GM21367 (cell line): ENCODE data around the gene OTX2.

Source experiments
- ATAC-seq: cut with Tn5 transposase; IDR thresholded peaks from one replicate; pipeline ENCODE4 v1.9.1; 2021; ENCODE audit not compliant: unreplicated experiment

Gene OTX2

DNA sequence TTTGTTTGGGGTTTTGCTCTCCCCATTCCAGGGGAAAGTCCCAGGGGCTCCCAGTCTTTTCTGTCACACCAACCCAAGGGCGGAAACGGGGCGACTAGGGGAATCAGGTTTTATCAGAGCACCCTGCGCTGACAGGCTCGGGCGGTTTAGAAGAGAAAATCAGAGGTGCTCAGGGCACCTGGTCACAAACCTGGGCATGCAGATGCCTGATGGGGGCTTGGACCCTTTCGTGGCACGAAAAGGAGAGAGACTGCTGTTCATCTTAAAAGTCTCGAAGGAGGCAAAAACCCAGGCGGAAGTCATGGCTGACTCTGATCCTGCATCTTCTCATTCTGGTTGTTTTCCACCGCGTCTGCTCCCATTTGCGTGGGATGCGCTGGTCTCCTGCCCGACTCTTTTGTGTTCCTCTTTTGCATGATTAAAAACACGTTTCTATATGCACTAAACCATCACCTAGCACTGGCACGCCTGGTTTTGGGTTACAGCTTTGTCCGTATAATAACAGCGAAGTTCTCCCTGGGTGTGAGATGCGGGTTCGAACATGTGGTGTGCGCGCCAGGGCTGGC, 13.2 kb downstream of the OTX2 start:
- ATAC-seq, result no peak

DNA sequence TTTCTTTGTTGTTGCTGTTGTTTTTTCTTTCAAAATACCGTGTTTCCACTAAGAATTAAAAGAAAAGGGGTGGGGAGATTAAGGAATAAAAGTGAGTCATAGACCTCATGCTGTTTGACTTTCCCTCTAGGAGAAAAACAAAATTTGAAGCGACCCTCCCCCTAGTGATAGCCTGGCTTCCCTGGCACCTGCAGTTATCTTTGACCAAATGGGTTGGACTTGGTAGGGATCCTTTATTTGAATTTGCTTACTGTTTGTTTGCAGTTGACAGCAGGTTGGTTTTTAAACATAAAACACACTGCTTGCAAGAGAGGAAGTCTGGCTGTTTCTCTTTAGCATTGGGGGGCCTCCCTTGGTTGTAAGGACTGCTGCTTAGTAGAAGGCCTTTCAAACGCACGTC, 14.0 kb downstream of the OTX2 start:
- no peak for ATAC-seq

DNA sequence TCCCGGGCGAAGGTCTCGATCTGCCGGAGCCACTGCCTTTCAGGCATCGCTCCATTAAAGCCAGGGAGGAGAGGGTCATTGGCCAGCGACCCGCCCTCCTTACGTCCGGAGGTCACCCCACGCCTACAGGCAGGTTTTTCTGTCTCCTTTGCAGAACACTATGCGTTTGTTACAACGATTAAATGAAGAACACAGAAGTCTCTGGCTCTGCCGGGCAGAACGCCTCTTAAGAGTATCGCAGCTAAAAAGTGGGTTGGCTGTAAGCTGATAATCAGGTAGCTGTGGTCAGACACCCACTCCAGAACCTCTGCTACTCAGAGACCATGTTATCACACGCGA, 15.0 kb downstream of the OTX2 start:
- no peak for ATAC-seq

DNA sequence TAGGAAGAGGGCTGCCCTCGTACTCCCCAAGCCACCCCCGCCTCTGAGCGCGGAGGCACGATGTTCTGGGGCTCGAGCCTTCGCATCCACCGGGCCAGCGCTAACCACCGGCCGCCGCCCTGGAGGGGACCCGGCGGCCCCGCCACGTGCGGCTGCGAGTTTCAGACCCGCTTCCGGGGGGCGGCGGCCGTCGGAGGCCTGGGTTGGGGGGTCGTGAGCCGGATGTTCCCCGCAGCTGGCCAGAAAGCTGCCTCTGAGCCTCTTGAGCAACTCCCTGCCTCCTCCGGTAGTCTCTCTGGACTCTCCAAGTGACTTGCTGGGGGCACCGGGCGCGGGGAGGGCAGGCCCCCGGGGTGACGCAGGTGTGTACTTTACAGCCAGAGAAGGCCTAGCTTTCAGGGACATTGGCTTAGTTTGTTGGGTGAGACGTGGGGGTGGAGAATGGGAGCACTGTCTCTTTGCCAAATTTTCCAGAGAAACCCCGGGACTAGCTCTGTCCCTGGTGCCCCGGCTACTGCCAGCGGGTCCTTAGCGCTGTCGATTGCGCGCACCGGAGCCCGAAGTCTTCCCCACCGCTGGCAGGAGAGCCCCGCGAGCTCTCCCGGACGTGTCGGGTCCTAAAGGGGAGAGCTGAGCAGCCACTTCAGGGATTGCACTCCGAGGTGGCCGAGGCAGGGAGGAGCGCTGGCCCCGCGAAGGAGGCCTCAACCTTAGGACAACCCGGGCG, 15.6 kb downstream of the OTX2 start:
- no peak for ATAC-seq

DNA sequence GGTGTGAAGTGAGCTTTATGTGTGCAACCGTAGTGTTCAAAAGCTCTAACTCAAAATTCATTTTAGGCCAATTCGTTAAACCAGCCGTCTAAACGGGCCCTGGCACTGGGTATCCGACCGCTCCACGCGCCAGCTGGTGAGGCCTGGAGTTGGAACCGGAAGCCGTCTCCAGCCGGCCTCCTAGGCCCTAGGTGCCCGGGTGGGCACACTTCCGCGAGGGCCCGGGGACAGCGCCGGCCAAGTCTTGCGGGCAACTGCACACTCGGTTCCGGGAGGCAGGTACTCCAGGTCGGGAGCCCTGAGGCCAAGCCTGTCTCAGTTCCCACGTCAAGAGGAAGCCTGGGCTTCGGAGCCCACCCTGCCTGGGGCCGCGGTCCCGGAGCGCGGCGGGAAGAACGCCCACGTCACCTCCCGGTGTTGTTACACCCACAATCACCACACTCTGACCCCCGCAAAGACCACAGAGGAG, 16.2 kb downstream of the OTX2 start:
- no peak for ATAC-seq

DNA sequence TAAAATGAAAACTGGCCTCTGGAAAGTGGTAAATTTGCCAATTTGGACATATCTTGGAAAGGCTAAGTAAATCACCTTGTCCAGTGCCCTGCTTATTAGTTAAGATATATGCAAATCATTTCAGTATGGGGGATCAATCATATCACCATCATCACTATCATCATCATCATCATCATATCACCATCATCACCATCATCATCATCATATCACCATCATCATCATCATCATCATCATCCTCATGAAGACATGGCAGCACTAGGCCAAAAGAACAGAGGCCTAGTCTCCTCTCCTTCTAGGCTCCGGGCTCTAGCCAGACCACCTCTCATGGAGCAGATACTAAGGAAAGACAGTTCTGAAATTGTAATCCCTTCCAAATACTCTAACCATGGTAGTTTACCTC, 20.3 kb downstream of the OTX2 start:
- no peak for ATAC-seq

DNA sequence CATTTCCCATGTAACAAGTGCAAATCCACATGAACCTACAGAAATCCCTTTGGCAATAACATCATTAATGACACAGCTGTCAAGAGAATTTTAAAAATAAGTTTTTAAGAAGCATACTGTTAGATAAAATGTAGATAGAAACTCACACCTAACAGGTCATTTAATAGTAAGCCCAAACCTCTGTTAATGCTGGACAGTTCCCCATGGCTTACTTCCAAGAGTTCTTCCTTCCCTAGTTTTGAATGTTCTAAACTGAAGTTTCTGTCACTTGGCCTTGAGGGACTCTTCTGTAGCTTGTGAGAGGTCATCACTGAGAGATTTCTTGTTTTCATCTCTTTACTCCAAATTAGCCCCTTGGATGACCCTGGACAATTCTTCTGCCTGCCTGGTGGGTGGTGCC, 22.7 kb downstream of the OTX2 start:
- no peak for ATAC-seq

DNA sequence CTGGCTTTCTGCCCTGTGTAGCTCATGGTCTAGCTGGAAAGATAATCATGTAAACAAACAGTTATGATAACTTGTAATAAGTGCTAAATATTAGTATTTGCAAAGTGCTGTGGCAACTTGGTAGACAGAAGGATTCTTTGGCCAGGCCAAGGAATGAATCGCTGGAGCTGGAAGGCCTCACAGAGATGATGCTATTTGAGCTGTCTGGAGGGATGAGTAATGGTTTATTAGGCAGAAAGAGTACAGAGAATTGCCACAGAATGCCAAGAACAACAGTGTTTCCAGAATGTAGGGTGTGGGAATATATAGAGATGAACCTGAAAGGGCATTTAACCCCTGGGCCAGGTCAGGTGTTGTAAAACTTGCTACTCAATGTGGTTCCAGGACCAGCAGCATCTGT, 27.6 kb downstream of the OTX2 start:
- ATAC-seq, result no peak

DNA sequence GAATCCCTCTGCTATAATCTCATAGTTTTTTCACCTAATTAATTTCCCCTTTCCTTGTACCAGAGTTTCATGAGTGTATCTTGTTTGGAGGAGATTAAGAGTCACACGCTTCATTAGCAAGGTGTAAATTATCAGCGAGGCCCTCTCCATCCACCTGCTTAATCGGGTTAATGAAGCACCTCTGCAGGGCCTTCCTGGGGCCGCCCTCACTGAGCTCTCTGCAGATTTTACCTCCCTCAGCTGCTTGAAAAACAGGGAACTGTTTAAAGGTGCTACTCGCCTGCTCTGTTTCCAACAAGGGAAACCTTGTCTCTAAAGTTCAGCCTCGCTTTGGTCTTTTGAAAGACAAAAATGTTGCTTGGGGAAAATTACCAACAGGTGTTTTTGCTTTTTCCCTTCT, 35.8 kb downstream of the OTX2 start:
- no peak for ATAC-seq

DNA sequence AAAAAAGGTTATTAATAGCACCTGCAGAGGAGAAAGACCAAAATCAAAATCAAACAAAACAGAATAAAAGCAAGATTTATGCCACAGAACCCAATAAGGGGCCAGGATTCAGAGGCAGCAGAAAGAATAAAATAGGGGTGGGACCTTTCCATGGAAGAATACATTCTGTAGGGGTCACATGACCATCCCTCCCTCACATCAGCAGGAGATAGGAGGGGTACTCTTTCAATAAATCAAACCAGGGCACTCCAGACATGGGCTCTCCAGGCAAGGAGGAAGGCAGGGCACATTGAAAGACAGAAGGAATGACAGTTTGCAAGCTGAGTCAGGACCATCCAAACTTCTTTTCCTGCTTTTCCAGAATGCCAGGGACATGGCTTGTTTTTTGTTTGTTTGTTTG, 39.8 kb downstream of the OTX2 start:
- no peak for ATAC-seq

DNA sequence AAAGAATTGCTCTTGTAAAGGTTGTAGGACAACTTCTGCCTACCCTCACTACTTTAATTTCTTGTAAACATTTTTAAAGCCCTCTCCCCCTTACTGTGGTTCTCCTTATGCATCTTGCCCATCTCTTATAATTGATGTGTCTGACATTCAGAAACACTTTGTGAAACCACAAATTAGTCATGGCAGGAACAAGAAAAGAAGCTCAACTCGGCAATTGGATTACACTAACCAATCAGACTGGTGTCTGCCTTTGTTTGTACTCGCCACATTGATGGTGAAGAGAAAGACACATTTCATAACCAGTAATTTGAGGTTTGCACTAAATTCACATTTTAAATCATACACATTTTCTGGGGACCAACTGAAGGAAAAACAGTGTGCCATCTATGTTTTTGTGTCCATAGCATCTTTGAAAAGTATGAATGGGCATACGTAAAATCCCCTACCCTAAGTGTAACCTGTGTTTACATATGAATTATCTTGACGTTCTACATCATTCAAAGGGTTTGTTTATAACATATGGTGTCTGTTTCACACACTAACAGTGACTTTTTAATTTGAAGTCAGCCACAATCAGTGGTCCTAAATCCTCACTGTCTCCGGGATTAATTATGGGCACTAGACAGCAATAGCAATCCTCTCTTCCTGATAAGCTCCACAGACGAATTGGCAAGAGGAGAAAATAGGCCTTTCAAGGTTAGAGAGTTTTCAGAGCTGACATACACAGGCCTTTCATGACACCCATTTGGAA, 49.9 kb downstream of the OTX2 start:
- no peak for ATAC-seq

DNA sequence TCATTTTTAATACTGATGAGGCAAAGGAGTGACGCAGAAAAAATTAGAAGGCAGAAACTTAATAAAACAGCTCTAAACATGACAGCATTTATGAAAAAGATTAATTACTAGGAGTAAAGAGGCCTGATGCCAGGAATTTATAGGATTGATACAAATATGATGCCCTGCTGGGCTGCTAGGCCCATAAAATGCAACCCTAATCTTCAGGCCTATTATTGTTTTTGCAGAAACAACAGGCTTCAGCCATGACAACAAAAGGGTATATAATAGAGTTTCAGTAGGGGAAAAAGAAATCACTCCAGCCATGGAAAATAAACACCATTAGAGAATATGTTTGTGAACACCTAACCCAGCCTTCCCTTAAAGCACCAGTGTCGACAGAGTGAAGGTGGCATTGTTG, 50.6 kb downstream of the OTX2 start:
- no peak for ATAC-seq

DNA sequence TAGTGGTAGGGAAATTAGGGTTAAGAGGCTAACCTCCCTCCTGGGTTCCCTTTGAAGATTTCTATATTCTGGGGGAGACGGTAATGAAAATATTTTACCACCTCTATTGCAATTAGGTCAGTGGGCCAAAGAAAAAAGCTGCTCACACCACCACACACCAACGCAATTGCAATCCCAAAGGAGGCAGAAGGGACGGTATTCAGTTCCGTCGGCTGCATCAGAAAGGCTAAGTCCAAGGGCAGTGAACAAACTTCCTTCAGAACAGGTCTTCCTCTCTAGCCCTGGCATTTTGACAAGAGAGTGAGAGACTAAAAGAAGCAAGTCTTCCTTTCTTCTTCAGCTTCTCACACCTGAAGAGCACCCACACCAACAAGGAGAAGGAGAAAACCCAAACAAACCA, 51.2 kb downstream of the OTX2 start:
- no peak for ATAC-seq

DNA sequence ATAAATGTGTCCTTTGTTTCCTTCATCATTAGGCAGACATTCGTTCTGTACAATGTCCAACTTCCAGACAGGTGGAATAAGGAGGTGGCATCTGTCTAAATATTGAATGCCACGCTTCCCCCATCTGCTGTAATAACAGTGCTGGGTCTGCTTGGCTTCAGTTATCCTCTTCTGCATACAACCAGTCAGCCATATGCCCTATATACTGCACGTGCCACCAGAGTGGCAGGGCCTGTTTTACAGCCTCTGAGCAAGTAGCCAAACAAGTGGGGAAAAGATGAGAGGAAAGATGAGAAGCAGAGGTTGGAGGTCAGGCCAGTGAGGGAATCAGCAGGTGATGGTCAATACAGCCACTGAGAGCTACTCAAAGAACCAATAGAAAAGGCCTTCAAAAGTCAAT, 55.4 kb downstream of the OTX2 start:
- no peak for ATAC-seq

DNA sequence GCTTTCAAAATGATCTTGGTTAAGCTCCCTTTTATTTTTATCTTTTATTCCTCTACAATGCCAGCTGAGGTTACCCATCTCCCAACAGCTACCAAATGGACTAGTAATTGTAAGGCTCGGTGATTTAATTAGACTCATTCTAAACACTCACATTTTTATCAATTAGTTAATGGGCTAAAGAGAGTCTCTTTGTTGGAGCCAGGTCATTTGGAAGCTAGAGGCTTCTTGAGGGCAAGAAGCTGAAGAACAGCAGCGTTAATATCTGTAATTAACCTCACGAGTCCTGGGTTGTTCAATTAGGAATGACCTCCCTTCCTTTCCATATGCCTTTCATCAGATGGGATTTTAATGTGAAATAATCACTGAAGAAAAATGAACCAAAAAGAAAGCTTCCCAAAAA, 56.9 kb downstream of the OTX2 start:
- no peak for ATAC-seq

DNA sequence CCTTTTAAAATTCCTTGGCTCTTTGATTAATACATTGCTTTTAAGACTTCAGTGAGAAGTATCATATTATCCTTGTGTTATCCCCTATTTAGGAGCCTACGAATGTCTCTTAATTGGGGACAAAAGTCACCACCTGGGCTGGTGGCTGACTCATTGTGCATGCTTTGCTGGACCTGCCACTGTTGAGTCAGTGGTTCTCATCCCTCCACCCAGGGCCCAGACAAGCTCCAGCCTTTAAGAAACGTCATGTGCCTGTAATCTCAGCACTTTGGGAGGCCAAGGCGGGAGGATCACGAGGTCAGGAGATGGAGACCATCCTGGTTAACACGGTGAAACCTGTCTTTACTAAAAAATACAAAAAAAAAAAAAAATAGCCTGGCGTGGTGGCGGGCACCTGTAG, 57.9 kb downstream of the OTX2 start:
- no peak for ATAC-seq

DNA sequence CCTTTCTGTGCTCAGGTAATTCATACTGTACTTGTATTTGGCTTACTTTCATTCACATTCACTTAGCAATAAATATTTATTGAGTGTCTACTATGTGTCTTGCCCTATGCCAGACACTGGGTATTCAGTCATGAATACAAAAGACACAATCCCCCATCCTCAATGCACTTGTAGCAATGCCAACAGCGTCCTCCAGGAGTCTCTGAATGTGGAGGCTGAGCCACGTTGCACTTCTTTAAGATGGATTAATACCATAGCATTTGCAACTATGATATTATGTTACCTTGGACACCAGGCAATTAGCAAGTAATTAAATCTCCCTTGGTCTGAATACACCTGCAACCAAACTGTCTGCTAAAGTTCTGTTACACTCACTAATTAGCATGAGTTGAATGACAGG, 58.8 kb downstream of the OTX2 start:
- no peak for ATAC-seq
